GM23248 (cell line): ENCODE results near the gene KDM8.

Experiments
- EZH2 ChIP-seq: fragments of 200-600 bp; sonication (generic); IDR thresholded peaks from 2 replicates; pipeline ENCODE4 v1.6.1; 2018; ENCODE audit warnings: antibody characterized with exemption, mild to moderate bottlenecking; ENCODE audit not compliant: insufficient read depth, poor library complexity, severe bottlenecking
- EZH2phosphoT487 ChIP-seq: fragments of 200-600 bp; sonication (generic); IDR thresholded peaks from 2 replicates; pipeline ENCODE4 v1.6.1; 2018; ENCODE audit warnings: antibody characterized with exemption, moderate library complexity, mild to moderate bottlenecking, low read depth; ENCODE audit not compliant: insufficient read depth

GRCh38 chr16:27217256-27217655, 13.9 kb downstream of the KDM8 start:
- TF ChIP-seq EZH2phosphoT487: no peak
- TF ChIP-seq EZH2: no peak
